Mammary epithelial cell (primary cell): ENCODE data around the gene ELMO3.

ENCODE experiments used
- CTCF ChIP-seq, 2 donors: IDR thresholded peaks in 1 of 2; conservative IDR thresholded peaks in 1 of 2; 2 replicates each; pipeline ENCODE4 v1.5.1; 2011 to 2012; ENCODE audit warnings: inconsistent platforms in 2 of 2, low read length in 2 of 2, mild to moderate bottlenecking in 2 of 2, control low read depth in 1 of 2, low read depth in 1 of 2; ENCODE audit not compliant: insufficient read depth in 1 of 2; ENCODE audit errors: extremely low read depth in 1 of 2
- EZH2 ChIP-seq: IDR thresholded peaks from 2 replicates; pipeline ENCODE4 v1.6.1; 2012; ENCODE audit warnings: low read length, inconsistent platforms, borderline replicate concordance

GRCh38 chr16:67163164-67163998 is 35.5 kb upstream of the ELMO3 start:
- TF ChIP-seq CTCF (conservative IDR thresholded peaks at IDR 0.05 in 1 of 2, IDR thresholded peaks at IDR 0.05 in 1 of 2; ENCODE audit: extremely low read depth in 1 of 2, insufficient read depth in 1 of 2, low read depth in 1 of 2, low read length in 2 of 2), result no peak
- no peak for TF ChIP-seq EZH2
